Measurements from ENCODE around the gene KRT24. TPM values are rescaled to one million over a fixed set of nuclear protein-coding genes. Genes with fewer than 3 reads are reported as not detected.

KRT24 gene
- polyA plus RNA-seq, 1 donor from 2014 or later, result 0.83 TPM

DNA sequence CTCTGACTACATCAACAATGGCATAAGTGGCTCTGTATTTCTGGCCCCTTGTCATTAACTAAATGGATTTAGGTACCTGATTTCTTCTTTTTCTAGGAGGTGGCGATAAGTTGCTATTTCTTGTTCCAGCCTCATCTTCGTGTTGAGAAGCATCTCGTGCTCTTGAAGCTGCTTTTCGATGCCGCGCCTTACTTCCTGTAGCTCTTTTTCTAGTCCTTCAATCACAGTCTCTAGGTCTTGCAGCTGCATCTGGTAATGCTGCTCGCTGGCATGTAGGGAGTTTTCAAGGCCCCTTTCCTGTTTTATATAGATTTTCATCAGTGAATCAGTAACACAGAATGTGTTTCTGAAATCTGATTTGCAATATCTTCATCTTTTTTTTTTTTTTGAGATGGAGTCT lies 43.6 kb downstream of the KRT24 start:
- H3K36me3 ChIP-seq (ENCODE audit: insufficient read depth, low read length), result no peaks in the 10 kb centered on the region
- no peaks in the 10 kb centered on the region for H3F3A ChIP-seq (ENCODE audit: insufficient read depth, low read length, poor library complexity, severe bottlenecking)
- no peak overlapping the region for H3K4me2 ChIP-seq (ENCODE audit: low read length)
- H3K9me3 ChIP-seq (ENCODE audit: low read length), result no peaks in the 10 kb centered on the region
- no peak overlapping the region for H3K9ac ChIP-seq (ENCODE audit: low read length)
- no peaks in the 10 kb centered on the region for H4K20me1 ChIP-seq (ENCODE audit: insufficient read depth)
- H3K27ac ChIP-seq (ENCODE audit: low read length), result no peak overlapping the region
- H2AFZ ChIP-seq (ENCODE audit: low read depth, low read length), result no peak overlapping the region
- H3K4me3 ChIP-seq (ENCODE audit: low read length), result no peak overlapping the region
- TF ChIP-seq RAD21 (conservative IDR thresholded peaks at IDR 0.05), result no peak
- H3K27me3 ChIP-seq (ENCODE audit: insufficient read depth, low read depth, low read length), result no peaks in the 10 kb centered on the region
- H3K9me2 ChIP-seq (ENCODE audit: insufficient read depth, low read length), result no peaks in the 10 kb centered on the region
- no peaks in the 10 kb centered on the region for H3K79me2 ChIP-seq (replicated peaks; ENCODE audit: insufficient read depth, low read length)

DNA sequence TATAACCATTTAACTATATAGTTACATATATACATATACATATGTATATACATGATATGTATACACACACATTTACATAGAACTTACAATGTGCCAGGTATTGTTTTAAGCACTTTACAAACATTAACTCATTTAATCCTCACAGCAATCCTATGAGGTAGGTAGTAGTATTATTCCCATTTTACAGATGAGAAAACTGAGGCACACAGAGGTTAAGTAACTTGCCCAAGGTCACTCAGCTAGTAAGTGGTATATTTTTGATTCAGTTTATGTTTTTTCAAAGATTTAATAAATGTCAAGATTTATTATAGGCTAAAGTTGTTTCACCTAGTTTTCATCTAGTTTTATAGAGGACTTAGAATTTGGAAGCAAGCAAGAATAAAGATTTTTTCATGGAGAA lies 45.2 kb downstream of the KRT24 start:
- no peak overlapping the region for H3K27ac ChIP-seq (ENCODE audit: low read length)
- H3K9me3 ChIP-seq (ENCODE audit: low read length), result no peaks in the 10 kb centered on the region
- no peak overlapping the region for H2AFZ ChIP-seq (ENCODE audit: low read depth, low read length)
- H3K4me3 ChIP-seq (ENCODE audit: low read length), result no peak overlapping the region
- H3K79me2 ChIP-seq (replicated peaks; ENCODE audit: insufficient read depth, low read length), result no peaks in the 10 kb centered on the region
- no peaks in the 10 kb centered on the region for H3F3A ChIP-seq (ENCODE audit: insufficient read depth, low read length, poor library complexity, severe bottlenecking)
- H3K36me3 ChIP-seq (ENCODE audit: insufficient read depth, low read length), result no peaks in the 10 kb centered on the region
- no peaks in the 10 kb centered on the region for H4K20me1 ChIP-seq (ENCODE audit: insufficient read depth)
- no peak overlapping the region for H3K9ac ChIP-seq (ENCODE audit: low read length)
- no peaks in the 10 kb centered on the region for H3K27me3 ChIP-seq (ENCODE audit: insufficient read depth, low read depth, low read length)
- no peaks in the 10 kb centered on the region for H3K9me2 ChIP-seq (ENCODE audit: insufficient read depth, low read length)
- TF ChIP-seq, protein P1, sequence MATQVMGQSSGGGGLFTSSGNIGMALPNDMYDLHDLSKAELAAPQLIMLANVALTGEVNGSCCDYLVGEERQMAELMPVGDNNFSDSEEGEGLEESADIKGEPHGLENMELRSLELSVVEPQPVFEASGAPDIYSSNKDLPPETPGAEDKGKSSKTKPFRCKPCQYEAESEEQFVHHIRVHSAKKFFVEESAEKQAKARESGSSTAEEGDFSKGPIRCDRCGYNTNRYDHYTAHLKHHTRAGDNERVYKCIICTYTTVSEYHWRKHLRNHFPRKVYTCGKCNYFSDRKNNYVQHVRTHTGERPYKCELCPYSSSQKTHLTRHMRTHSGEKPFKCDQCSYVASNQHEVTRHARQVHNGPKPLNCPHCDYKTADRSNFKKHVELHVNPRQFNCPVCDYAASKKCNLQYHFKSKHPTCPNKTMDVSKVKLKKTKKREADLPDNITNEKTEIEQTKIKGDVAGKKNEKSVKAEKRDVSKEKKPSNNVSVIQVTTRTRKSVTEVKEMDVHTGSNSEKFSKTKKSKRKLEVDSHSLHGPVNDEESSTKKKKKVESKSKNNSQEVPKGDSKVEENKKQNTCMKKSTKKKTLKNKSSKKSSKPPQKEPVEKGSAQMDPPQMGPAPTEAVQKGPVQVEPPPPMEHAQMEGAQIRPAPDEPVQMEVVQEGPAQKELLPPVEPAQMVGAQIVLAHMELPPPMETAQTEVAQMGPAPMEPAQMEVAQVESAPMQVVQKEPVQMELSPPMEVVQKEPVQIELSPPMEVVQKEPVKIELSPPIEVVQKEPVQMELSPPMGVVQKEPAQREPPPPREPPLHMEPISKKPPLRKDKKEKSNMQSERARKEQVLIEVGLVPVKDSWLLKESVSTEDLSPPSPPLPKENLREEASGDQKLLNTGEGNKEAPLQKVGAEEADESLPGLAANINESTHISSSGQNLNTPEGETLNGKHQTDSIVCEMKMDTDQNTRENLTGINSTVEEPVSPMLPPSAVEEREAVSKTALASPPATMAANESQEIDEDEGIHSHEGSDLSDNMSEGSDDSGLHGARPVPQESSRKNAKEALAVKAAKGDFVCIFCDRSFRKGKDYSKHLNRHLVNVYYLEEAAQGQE (IDR thresholded peaks at IDR 0.05; ENCODE audit: borderline replicate concordance), result no peak
- TF ChIP-seq MXI1 (conservative IDR thresholded peaks at IDR 0.05; ENCODE audit: poor library complexity, severe bottlenecking) (no peak), TAF1 (IDR thresholded peaks at IDR 0.05; ENCODE audit: low read depth) (no peak), SMC3 (conservative IDR thresholded peaks at IDR 0.05; ENCODE audit: poor library complexity) (no peak), POLR2AphosphoS5 (IDR thresholded peaks at IDR 0.05) (no peak), EZH2 (IDR thresholded peaks at IDR 0.05; ENCODE audit: borderline replicate concordance, insufficient read depth, low read length, poor library complexity, severe bottlenecking) (no peak), RAD21 (conservative IDR thresholded peaks at IDR 0.05) (no peak), EP300 (conservative IDR thresholded peaks at IDR 0.05; ENCODE audit: poor library complexity, severe bottlenecking) (no peak)
- TF ChIP-seq, protein P2, sequence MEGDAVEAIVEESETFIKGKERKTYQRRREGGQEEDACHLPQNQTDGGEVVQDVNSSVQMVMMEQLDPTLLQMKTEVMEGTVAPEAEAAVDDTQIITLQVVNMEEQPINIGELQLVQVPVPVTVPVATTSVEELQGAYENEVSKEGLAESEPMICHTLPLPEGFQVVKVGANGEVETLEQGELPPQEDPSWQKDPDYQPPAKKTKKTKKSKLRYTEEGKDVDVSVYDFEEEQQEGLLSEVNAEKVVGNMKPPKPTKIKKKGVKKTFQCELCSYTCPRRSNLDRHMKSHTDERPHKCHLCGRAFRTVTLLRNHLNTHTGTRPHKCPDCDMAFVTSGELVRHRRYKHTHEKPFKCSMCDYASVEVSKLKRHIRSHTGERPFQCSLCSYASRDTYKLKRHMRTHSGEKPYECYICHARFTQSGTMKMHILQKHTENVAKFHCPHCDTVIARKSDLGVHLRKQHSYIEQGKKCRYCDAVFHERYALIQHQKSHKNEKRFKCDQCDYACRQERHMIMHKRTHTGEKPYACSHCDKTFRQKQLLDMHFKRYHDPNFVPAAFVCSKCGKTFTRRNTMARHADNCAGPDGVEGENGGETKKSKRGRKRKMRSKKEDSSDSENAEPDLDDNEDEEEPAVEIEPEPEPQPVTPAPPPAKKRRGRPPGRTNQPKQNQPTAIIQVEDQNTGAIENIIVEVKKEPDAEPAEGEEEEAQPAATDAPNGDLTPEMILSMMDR (IDR thresholded peaks at IDR 0.05; ENCODE audit: poor library complexity, severe bottlenecking), result no peak
- H3K4me2 ChIP-seq (ENCODE audit: low read length), result no peak overlapping the region

DNA sequence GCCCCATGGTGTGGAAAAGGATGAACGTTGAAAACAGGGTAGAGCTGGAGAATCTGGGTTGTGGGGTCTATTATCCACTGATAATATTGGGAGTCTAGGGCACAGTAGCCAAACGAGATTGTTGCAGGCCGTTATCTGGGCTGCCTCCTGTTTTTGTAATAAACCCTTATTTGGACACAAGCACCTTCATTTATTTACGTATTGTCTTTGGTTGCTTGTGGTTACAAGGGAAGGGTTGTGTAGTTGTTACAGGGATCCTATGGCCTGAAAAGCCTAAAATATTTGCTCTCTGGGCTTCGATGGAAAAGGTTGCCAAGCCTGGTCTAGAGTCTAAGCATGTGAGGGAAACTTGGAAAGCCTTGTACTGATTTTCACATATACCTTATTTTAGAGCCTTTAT lies 51.6 kb downstream of the KRT24 start:
- no peak for TF ChIP-seq SMC3 (conservative IDR thresholded peaks at IDR 0.05; ENCODE audit: poor library complexity)
- TF ChIP-seq, protein P2 (IDR thresholded peaks at IDR 0.05; ENCODE audit: poor library complexity, severe bottlenecking), result no peak
- no peak for TF ChIP-seq RAD21 (conservative IDR thresholded peaks at IDR 0.05)
- no peak for TF ChIP-seq EZH2 (IDR thresholded peaks at IDR 0.05; ENCODE audit: borderline replicate concordance, insufficient read depth, low read length, poor library complexity, severe bottlenecking)

More for the DNA sequence above, 51.6 kb downstream of the KRT24 start:
- Histone ChIP-seq H3K9me3 (ENCODE audit: low read length) (no peaks in the 10 kb centered on the region), H3K27me3 (ENCODE audit: insufficient read depth, low read depth, low read length) (no peaks in the 10 kb centered on the region), H2AFZ (ENCODE audit: low read depth, low read length) (no peak overlapping the region), H3K79me2 (replicated peaks; ENCODE audit: insufficient read depth, low read length) (peaks cover 14% of the 10 kb centered on the region), H3K4me3 (ENCODE audit: low read length) (no peak overlapping the region), H3K9ac (ENCODE audit: low read length) (no peak overlapping the region), H3F3A (ENCODE audit: insufficient read depth, low read length, poor library complexity, severe bottlenecking) (peaks cover 5% of the 10 kb centered on the region), H3K9me2 (ENCODE audit: insufficient read depth, low read length) (peaks cover 2% of the 10 kb centered on the region), H4K20me1 (ENCODE audit: insufficient read depth) (no peaks in the 10 kb centered on the region), H3K36me3 (ENCODE audit: insufficient read depth, low read length) (no peaks in the 10 kb centered on the region), H3K27ac (ENCODE audit: low read length) (no peak overlapping the region), H3K4me2 (ENCODE audit: low read length) (no peak overlapping the region)
